DMS79 treated with DMSO at 0.1 percent for 48 hours (cell line): ENCODE measurements around the gene CTH.
"Not testable (repeated sequence)": the region's sequence is repeated elsewhere in the genome, so short reads cannot be mapped to it uniquely, and the experiment has no call there.

Experiments used
- DNase-seq: peaks from one replicate; lab custom pipeline; 2025; lab: John Stamatoyannopoulos, UW

Gene CTH

DNA sequence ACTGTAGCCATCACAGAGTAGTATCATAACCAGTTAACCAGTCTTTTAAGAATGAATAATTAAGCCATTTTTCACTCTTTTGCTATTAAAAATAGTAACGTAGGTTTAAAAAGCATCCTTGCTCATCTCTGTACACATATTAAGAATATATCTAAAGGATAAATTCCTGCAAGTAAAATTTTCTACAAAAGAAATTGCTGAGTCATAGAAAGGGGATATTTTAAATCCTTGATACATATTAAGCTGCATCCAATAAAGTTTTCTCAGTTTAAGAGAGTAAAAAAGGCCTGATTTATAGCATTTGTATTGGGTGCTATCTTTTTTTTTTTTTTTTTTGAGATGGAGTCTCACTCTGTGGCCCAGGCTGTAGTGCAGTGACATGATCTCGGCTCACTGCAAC is 1.9 kb upstream of the CTH start:
- no peak for DNase-seq

DNA sequence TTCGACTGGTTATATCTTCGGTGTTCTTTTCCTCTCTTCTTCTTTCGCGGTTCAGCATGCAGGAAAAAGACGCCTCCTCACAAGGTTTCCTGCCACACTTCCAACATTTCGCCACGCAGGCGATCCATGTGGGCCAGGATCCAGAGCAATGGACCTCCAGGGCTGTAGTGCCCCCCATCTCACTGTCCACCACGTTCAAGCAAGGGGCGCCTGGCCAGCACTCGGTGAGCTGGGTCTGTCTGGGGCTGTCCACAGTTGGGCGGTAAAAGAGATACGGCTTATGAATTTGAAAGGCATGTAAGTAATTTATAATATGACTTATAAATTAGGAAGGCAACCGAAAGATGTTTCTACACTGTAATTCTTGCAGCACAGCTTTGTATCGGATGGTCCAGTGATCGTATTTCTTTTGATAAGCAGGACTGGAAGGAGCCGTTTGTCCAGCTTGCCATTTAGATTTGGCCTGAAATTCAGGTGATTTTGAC is 334 bp downstream of the CTH start:
- DNase-seq, result no peak

DNA sequence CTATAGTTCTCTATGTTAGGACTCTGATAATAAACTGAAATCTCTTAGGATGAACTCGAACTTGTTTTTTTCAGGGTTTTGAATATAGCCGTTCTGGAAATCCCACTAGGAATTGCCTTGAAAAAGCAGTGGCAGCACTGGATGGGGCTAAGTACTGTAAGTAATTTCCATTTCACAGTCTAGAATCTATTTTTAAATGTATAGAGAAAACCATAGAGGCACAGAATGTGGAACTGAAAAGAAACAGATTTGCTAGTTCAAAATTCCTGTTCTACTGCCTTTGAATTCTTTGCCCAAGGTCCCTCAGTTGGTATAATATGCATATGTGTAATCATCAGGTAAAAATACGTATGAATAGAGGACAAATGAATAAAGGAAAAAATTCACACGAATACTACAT is 4.8 kb downstream of the CTH start:
- DNase-seq, result no peak

DNA sequence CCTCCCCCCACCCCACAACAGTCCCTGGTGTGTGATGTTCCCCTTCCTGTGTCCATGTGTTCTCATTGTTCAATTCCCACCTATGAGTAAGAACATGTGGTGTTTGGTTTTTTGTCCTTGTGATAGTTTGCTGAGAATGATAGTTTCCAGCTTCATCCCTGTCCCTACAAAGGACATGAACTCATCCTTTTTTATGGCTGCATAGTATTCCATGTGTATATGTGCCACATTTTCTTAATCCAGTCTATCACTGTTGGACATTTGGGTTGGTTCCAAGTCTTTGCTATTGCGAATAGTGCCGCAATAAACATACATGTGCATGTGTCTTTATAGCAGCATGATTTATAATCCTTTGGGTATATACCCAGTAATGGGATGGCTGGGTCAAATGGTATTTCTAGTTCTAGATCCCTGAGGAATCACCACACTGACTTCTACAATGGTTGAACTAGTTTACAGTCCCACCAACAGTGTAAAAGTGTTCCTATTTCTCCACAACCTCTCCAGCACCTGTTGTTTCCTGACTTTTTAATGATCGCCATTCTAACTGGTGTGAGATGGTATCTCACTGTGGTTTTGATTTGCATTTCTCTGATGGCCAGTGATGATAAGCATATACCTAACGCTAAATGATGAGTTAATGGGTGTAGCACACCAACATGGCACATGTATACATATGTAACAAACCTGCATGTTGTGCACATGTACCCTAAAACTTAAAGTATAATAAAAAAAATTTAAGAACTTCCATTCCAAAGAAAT is 8.1 kb downstream of the CTH start:
- DNase-seq, result not testable (repeated sequence)

DNA sequence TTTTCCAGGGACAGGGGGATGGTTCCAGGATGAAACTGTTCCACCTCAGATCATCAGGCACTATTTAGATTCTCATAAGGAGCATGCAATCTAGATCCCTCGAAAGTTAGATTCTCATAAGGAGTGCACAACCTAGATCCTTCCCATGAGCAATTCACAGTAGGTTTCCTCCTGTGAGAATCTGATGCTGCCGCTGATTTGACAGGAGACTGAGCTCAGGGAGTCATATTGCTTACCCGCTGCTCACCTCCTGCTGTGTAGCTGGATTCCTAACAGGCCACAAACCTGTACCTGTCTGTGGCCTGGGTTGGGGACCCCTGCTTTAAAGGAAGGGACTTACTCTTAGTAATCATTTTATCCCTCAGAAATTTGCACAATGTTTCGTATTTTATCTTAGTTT is 9.3 kb downstream of the CTH start:
- no peak for DNase-seq

DNA sequence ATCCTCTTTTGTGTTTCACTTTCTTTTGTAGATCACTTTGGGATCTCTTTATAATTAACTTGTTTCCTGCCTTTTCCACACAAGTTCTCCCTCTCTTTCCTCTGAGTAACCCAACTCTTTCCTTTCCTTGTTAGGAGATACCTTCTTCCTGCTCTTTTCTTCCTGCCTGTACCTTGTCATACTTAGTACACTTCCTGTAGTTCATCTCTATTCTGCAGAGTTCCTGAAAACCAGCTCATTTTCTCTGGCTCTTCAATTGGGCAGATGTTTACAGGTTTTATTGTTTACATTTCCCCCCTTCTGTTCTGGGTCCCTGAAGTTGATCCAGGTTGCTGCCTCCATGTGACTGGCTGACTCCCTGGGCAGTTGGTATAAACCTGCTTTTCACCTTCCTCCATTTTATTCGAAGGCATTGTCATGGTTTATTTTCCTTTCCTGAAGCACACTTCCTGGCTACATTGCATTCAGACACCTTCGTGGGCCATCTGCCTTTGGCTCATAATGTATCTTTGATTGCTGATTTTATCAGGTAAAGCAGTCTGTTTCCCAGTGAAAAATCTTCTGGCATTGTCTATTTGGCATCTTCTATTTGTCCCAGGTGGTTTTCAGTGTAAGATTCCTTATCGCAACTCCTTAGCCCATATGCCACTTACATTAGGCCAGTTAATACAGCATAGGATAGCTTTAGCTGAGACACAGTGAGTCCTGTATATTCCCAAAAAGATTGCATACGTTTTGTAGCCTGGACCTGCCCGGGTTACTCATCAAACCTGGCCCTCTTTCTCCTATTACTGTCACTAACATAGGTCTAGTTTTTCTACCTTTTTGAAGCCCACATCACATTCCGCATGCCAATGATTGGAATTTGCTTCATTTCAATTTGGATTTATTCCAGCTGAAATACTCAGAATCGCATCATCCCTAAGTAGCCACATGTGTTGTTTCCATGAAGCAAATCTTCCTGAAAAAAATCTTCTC is 15.4 kb downstream of the CTH start:
- DNase-seq, result no peak

DNA sequence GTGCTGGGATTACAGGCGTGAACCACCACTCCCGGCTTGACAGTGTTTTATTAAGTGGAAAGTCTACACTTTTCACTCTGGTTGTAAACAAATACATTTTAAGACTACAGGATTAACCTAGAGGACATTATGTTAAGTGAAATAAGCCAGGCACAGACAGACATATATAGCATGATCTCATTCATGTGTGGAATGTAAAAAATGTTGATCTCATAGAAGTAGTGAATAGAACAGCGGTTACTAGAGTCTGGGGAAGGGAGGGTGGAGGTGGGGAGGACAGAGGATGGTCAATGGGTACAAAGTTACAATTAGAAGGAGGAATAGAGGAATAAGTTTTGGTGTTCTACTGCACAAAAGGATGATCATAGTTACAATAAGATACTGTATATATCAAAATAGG is 16.9 kb downstream of the CTH start:
- DNase-seq, result no peak

DNA sequence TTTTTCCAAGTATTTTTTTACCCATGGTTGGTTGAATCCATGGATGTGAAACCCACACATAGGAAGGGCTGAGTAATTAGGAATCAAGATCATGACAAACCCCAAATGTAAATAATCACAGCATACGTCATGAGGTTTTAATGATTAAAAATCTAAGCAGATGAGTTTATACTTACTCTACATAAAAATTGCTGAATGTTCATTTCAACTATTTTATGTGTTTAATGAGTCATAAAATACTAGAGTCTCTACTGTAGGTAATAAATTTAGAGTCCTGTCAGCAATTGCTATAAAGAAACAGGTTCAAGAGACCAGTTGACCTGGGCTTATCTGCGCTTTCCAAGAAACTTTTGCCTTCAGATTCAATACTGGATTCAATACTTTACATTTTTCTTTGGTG is 18.2 kb downstream of the CTH start:
- DNase-seq, result no peak

DNA sequence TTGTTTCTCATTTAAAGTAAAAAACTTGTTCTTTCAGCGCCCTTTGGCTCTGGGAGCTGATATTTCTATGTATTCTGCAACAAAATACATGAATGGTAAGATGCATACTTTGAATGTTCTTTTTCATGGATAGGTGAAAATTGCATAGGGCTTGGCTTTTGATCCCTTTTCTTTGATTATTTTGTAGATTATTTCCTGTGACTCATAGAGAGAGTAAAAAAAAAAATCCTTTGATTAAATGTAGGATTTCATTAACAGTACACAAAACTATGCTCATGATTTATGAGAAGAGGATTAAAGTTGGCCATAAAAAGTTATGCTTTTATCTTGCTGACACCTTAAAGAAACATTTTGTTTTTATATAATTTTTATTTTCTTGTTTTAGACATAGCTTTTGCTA is 18.7 kb downstream of the CTH start:
- no peak for DNase-seq

DNA sequence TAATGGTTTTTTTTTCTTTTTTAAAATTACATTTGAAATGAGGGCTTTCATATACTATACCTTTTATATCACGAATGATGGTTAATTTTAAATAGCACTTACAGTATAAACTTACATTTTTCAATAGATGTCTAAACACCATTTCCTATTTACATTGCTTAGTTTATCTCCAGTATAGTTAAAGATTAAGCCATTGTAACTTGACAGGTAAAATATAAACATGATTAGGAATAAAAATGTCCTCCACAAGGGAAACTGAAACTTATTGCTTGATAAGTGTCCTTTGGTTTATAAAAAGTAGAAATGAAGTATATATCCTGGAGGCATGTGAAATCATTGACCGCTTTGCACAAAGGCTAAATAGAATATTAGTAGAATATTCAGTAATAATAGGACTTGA is 20.2 kb downstream of the CTH start:
- DNase-seq, result no peak

DNA sequence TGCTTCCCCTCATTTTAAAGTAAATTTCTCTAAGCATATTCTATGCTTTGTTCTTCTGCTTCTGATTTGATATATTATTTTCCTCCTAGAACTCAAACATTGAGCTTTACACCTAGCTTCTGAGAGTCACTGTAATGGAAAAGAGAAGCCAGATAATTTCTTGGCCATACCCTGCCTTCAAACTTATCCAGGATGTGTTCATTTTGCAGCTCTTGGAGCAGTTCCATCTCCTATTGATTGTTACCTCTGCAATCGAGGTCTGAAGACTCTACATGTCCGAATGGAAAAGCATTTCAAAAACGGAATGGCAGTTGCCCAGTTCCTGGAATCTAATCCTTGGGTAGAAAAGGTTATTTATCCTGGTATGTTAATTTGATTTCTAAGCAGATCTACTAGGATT is 20.8 kb downstream of the CTH start:
- no peak for DNase-seq

DNA sequence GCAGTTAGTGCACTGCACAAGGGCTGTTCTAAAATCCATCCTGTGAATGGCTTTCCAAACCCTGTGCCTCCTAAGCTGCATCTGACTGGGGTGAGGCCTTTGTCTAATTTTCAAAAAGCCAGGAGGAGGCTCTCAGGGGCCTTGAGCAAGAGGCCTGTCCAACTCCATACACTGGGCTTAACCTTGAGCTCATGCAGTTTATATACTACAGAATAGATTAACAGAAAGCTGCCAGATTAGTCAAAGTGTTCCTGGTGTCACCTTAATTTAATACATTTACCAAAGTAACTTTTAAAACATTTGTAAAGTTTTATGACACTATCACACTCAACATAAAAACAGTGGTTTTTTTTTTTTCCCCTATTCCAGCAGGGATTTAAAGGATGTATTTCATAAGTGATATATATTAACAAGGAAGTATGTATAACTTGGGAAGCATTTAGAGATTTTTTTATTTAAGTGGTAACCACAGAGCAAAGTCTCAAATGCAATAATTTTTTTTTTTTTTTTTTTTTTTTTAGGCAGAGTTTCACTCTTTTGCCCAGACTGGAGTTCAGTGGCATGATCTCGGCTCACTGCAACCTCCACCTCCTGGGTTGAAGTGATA is 23.3 kb downstream of the CTH start:
- DNase-seq, result no peak

DNA sequence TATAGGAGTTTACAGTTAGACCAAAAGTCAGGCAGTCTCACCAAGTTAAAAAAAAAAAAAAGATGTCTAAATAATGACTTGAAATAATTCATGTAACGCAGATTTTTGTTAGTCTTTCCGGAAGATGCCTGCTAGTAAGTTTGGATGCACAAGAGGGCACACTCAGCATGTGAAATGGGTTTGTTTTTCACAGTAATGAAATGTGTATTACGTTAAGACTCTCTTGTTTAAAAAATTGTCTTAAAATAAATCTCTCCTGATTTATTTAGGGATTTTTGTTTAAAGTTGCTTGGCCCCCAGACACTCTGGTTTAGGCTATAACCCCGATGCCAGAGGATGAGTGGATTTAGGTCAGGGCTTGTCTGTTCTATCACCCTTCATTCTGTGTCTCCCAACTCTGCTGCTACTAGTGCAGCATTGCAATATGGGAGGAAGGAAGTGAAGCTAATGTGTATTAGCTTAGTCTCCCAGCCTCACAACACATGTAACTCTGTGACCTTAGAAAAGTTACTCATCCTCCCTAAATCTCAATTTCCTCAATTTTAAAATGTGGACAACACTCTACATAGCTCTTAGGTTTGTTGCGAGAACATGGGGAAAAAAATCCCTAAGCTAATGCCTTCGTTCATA is 25.7 kb downstream of the CTH start:
- DNase-seq, result no peak

DNA sequence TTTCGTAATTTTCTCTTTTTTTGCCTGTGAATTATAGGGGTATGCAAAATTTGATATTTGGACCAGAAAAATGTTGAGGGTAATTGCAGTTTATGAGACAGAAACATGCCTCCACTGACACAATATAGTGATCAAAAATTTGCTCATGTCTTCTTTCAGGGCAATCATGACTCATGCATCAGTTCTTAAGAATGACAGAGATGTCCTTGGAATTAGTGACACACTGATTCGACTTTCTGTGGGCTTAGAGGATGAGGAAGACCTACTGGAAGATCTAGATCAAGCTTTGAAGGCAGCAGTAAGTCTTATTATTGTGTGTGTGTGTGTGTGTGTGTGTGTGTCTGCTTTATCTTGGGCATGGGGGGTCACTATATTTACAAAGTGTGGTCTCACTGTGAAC is 27.5 kb downstream of the CTH start:
- no peak for DNase-seq

DNA sequence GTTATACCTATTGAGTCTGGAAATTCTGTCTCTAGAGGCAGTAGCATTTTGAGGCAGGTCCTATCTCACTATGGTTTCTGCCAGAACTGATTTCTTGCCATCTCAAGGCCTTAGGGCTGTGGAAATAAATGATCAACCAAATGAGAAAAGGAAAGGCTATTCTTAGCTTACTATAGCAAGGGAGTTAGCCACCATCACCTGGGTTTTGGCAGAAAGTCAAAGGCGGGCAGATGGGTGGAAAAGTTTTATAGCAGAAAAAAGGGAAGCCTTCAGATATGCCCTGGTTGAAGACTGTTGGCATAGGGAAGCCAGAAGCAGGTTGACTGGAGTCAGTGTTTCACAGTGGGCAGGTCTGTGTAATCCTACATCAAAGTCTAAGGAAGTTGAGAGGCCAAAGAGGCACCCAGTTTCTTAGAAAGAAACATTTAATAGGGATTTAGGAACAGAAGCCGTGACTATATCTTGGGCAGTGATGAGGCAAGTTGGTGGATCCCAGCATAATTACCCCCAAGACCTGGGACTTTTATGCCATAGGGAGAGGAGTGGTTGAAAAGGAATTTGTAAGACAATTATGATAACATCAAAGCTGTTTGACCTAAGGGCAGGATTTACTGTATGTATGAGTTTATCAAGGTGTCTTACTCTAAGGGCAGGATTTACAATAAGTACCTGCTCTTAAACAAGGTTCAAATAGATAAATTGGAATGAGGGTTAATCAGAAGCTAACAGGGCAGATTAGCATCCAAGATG is 29.7 kb downstream of the CTH start:
- no peak for DNase-seq

DNA sequence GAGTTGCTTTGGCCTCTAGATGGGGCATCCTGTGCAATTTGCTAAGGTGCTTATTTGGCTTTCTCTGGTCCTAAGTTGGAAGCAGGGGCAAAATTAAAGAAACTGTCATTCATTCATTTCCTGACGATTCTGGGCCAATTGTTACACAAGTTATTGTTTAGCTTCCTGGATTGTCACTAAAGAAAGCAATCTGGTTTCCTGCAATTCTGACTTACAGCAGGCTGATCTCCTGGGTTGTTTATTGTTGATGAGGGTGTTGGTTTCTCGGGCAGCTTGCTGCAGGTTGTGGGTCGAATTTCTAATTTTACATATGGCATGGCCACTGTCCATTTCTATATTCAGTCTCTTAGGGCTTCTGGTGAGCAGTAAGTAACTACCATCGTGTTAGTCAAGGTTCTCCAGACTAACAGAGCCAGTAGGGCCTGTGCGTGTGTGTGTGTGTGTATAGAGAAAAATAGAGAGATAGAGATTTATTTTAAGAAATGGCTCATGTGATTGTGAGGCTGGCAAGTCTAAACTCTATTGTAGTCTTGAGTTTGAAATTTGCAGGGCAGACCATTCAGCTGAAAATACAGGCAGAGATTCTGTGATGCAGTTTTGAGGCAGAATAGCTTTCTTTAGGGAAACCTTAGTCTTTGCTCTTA is 30.4 kb downstream of the CTH start:
- DNase-seq, result no peak

DNA sequence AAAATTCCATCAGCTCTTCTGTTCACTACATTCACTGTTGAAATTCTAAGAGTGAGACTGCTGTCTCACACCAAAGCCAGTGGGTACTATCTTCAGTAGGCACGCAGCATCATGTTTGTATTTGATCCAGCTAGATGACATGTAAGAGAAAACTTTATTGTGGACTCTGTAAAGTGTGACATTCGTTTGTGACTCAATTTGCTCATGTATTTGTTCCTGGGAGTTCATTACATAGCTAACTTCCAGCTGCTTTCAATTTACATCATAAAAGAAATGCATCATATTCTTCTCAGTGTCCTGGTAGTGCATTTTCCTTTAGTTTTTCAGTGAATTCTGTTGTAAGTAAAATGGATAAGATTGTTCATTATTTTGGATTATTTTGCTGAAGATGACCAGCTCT is 31.4 kb downstream of the CTH start:
- no peak for DNase-seq

DNA sequence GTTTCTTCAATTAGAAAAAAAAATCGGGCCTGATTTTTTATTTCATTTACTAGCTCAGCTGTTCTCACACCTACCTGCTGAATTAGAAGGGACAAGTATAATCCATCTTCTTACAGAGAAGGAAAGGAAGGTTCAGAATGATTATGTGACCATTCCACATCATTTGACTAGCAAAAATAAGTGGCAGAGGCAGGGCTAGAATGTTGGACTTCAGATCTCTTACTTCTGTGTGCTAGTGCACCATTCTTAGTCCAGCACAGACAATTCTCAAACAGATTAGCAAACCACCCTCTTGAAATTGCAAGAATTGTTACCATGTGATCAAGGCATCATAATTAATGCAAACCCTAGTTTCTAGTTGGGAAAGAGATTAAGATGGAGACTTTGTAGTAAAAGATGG is 32.7 kb downstream of the CTH start:
- DNase-seq, result no peak

DNA sequence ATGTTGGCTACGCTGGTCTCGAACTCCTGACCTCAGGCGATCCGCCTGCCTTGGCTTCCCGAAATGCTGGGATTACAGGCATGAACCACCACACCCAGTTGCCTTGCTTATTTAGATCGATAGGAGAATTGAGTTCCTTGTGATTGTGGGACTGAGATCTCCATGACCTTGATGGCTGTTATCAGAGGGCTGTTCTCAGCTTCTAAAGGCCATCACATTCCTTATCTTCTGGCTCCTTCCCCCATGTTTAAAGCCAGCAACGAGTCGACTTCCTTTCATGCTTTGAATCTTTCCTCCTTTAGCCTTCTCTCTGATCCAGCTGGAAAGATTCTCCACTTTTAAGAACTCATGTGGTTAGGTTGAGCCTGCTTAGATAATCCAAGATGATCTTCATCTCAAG is 38.0 kb downstream of the CTH start:
- DNase-seq, result no peak

DNA sequence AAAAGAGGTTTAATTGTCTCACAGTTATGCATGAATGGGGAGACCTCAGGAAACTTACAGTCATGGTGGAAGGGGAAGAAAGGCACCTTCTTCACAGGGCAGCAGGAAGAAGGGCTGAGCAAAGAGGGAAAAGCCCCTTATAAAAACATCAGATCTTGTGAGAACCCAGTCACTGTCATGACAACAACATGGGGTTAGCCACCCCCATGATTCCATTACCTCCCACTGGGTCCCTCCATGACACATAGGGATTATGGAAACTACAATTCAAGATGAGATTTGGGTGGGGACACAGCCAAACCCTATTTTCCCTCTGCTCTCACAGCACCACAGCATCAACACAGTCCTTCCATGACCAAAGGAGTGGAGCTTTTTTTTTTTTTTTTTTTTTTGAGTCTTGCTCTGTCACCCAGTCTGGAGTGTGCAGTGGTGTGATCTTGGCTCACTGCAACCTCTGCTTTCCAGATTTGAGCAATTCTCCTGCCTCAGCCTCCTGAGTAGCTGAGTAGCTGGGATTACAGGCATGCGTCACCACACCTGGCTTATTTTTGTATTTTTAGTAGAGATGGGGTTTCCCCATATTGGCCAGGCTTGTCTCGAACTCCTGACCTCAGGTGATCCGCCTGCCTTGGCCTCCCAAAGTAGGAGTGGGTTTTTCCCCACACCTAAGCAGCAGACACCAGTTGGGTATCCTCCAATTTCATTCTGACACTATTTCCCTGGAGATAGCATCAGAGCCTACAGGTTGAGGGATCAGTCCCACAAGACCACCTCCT is 41.3 kb downstream of the CTH start:
- not testable (repeated sequence) for DNase-seq
